Activated CD8-positive, alpha-beta T cell treated with anti-CD3 and anti-CD28 coated beads for 36 hours (primary cell): ENCODE measurements around the gene LORICRIN. TPM values are rescaled to one million over a fixed set of nuclear protein-coding genes. Genes with fewer than 3 reads are reported as not detected.
"Not testable (repeated sequence)": the region's sequence is repeated elsewhere in the genome, so short reads cannot be mapped to it uniquely, and the experiment has no call there.

Experiments
- ATAC-seq: fragments of 200-7000 bp; cut with Tn5 transposase; one replicate; pipeline ENCODE4 v1.10.0; 2021; ENCODE audit warnings: mild to moderate bottlenecking, moderate library complexity
- CTCF ChIA-PET: fragments of 350-600 bp; sonication (Branson Sonifier 250); formaldehyde crosslinking; loops from one replicate; lab custom pipeline; 2021; ENCODE audit warnings: antibody characterized with exemption; lab: Charles Lee
- POLR2A ChIA-PET: fragments of 350-600 bp; sonication (Branson Sonifier 250); formaldehyde crosslinking; loops from one replicate; lab custom pipeline; 2021; ENCODE audit warnings: antibody characterized with exemption; lab: Charles Lee
- DNase-seq: peaks from one replicate; pipeline ENCODE4 v3.0.0-alpha.2; 2020
- H3K27ac Mint-ChIP-seq: one replicate; pipeline ENCODE4 v1.8.0; 2021; ENCODE audit warnings: mild to moderate bottlenecking, mixed read lengths
- H3K27me3 Mint-ChIP-seq: one replicate; pipeline ENCODE4 v1.8.0; 2021; ENCODE audit warnings: mixed read lengths
- H3K36me3 Mint-ChIP-seq: one replicate; pipeline ENCODE4 v1.8.0; 2021; ENCODE audit warnings: low read depth, mixed read lengths
- H3K4me1 Mint-ChIP-seq: one replicate; pipeline ENCODE4 v1.8.0; 2021; ENCODE audit warnings: low read depth, mixed read lengths
- H3K4me3 Mint-ChIP-seq: one replicate; pipeline ENCODE4 v1.8.0; 2021; ENCODE audit warnings: mild to moderate bottlenecking, moderate library complexity, mixed read lengths
- H3K9me3 Mint-ChIP-seq: one replicate; pipeline ENCODE4 v1.8.0; 2021; ENCODE audit warnings: mixed read lengths
- CTCF ChIP-seq: fragments of 200-600 bp; IDR thresholded peaks from one replicate; pipeline ENCODE4 v1.8.0; 2022; ENCODE audit warnings: antibody characterized with exemption, mild to moderate bottlenecking
- intact Hi-C: fragments of 100-400 bp; cut with micrococcal nuclease; formaldehyde crosslinking; loops from one replicate; pipeline ENCODE4 v1.10.0; 2022
- total RNA-seq, 2 experiments: library from RNA; stranded (reverse); gene quantifications; one replicate each; pipeline ENCODE4 v1.2.3, GENCODE V29; 2021

LORICRIN gene
- total RNA-seq, 2 experiments from 2014 or later, result not detected

- Mint-ChIP-seq H3K27ac (no peak overlapping the region), H3K4me3 (no peak overlapping the region), H3K27me3 (peaks cover 4% of the 10 kb centered on the region), H3K9me3 (no peaks in the 10 kb centered on the region), H3K36me3 (no peaks in the 10 kb centered on the region), H3K4me1 (no peaks in the 10 kb centered on the region)
- DNase-seq, result no peak
- intact Hi-C loops, result no loop called here
- ChIA-PET POLR2A (no interaction called here), CTCF (no interaction called here)
- TF ChIP-seq CTCF, result no peak
- ATAC-seq, result no peak
These were observed 41.6 kb upstream of the LORICRIN start for GRCh38 chr1:153217744-153218416.

DNA sequence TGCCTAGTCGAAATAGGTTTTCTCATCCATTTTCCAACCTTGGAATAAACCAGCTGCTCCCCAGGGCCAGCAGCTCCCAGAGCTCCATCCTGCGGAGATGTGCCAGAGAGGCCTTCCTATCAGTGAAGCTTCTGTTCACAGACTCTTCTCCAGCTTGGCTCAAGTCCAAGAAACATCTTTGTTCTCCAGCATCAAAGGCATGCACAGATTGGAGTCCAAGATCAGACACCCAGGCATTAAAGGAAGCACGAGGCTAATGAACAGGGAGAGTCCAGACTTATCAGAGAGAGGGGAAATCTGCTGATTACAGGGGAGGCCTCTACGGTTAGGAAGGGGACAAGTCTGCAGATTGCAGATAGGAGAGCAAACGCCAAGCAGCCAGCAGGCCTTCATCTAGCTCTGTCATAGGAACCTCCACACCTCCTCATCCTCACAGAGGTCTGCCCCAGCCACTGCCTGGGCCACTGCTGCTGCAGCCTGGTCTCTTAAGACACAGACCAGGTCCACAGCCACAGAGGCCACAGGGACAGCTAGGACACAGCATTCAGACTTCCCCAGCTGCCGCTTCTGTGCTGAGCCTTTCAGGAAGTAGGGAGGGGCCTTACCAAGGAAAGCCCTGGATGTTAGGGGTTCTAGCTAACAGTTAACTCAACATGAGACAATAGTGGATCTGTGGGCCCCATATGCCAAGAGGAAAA lies 38.7 kb upstream of the LORICRIN start:
- no peaks in the 10 kb centered on the region for H3K4me1 Mint-ChIP-seq
- ChIA-PET CTCF (interaction anchor here (0.6 to 2.8 kb wide), 6 partner anchors 9 to 761 kb away, joined by 3 to 14 read pairs (median 4); partner anchors contain the start of gene SMCP), POLR2A (no interaction called here)
- no peak overlapping the region for H3K4me3 Mint-ChIP-seq
- H3K27ac Mint-ChIP-seq, result no peak overlapping the region
- H3K36me3 Mint-ChIP-seq, result no peaks in the 10 kb centered on the region
- no peak for DNase-seq
- peaks cover 8% of the 10 kb centered on the region for H3K27me3 Mint-ChIP-seq
- H3K9me3 Mint-ChIP-seq, result no peaks in the 10 kb centered on the region
- no peak for TF ChIP-seq CTCF
- ATAC-seq, result no peak
- intact Hi-C loops, result loop anchor here (10.0 kb wide), 1 partner anchor 346 kb away; the partner anchor contains the start of gene SMCP

DNA sequence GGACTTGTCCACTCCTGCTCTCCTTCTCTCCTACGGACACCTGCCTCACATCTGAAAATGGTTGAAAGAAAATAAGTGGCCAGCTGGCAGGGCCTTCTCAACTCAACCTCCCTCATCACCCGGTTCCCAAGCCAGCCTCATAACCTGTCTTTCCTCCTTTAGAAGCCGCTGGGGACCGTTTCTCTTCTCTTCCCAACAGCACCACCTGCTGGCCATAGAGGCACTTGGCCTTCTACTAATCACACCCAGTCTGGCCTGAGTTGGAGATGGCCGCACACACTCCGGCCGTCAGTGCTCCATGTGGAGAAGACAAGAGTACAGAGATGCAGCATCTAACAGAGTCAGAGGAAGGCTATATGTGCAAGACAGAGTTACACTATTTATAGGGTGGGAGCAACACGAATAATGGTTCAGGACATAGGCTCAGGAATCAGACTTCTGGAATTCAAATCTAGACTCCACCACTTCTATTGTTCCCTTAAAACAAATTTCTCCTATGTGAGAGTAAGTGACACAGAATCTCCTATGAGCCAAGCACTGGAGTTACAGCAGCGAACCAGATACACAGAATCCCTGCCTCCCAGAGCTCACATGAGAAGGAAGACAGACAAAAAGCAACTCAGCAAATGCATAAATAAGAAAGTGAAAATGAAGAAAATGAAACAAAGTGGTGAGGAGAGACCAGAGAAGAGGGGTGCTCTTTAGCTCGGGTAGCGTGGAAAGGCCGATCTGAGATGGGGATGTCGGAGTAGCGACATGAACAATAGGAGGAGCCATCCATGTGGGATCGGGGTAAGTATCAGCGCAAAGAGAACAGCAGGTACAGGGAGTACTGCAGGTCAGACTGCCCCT lies 36.2 kb upstream of the LORICRIN start:
- H3K9me3 Mint-ChIP-seq, H3K27ac Mint-ChIP-seq, H3K27me3 Mint-ChIP-seq, H3K4me3 Mint-ChIP-seq, H3K36me3 Mint-ChIP-seq, POLR2A ChIA-PET, H3K4me1 Mint-ChIP-seq: not testable (repeated sequence)
- ATAC-seq, result peak; percentile 51
- intact Hi-C loops, result loop anchor here (10.0 kb wide), 1 partner anchor 348 kb away; the partner anchor contains the start of gene SMCP
- CTCF ChIA-PET, result interaction anchor here (0.9 to 2.3 kb wide), 6 partner anchors 10 to 398 kb away, joined by 3 to 6 read pairs (median 6); partner anchors contain the start of gene SMCP
- TF ChIP-seq CTCF, result peak; percentile 66
- peak; percentile 70 for DNase-seq

GRCh38 chr1:153227810-153228209 lies 31.7 kb upstream of the LORICRIN start:
- POLR2A ChIA-PET, result no interaction called here
- DNase-seq, result no peak
- H3K27ac Mint-ChIP-seq, result no peak overlapping the region
- H3K27me3 Mint-ChIP-seq, result peaks cover 15% of the 10 kb centered on the region
- H3K4me1 Mint-ChIP-seq, result no peaks in the 10 kb centered on the region
- TF ChIP-seq CTCF, result no peak
- no peaks in the 10 kb centered on the region for H3K36me3 Mint-ChIP-seq
- H3K9me3 Mint-ChIP-seq, result no peaks in the 10 kb centered on the region
- H3K4me3 Mint-ChIP-seq, result no peak overlapping the region
- intact Hi-C loops, result loop anchor here (10.0 kb wide), 1 partner anchor 353 kb away; the partner anchor contains the start of gene SMCP
- no peak for ATAC-seq
- CTCF ChIA-PET, result interaction anchor here (0.9 to 2.1 kb wide), 7 partner anchors 10 to 574 kb away, joined by 3 to 7 read pairs (median 4); no protein-coding TSS in a partner anchor
